Ovary (tissue), 9 donors: ENCODE data around the gene CLIP2. TPM values are rescaled to one million over a fixed set of nuclear protein-coding genes. Genes with fewer than 3 reads are reported as not detected.

Experiments used
- DNase-seq, 5 donors: peaks; one replicate each; pipeline ENCODE4 v3.0.0-alpha.2; 2019 to 2020
- H3K27ac ChIP-seq, 2 donors: fragments of 200-600 bp; one replicate each; pipeline versions ENCODE4 v1.5.1 to v1.8.0; 2019 to 2022
- H3K27me3 ChIP-seq: fragments of 200-600 bp; one replicate; pipeline ENCODE4 v1.8.0; 2022
- H3K36me3 ChIP-seq: fragments of 200-600 bp; sonication (generic); one replicate; pipeline ENCODE4 v1.5.1; 2019
- H3K4me1 ChIP-seq: one replicate; pipeline ENCODE4 v1.8.1; 2013; ENCODE audit warnings: mild to moderate bottlenecking, moderate library complexity; ENCODE audit not compliant: insufficient read depth
- H3K4me3 ChIP-seq: fragments of 200-600 bp; sonication (generic); one replicate; pipeline ENCODE4 v1.5.1; 2017
- H3K9me3 ChIP-seq, 2 donors: fragments of 200-600 bp in 1 of 2; sonication (generic) in 1 of 2; one replicate each; pipeline versions ENCODE4 v1.5.1 to v1.8.1; 2013 to 2019; ENCODE audit warnings: mild to moderate bottlenecking in 1 of 2, moderate library complexity in 1 of 2
- EP300 ChIP-seq: sonication (generic); formaldehyde crosslinking; IDR thresholded peaks from one replicate; pipeline ENCODE4 v1.6.1; 2017; ENCODE audit warnings: antibody characterized with exemption
- POLR2A ChIP-seq: fragments of 450-650 bp; IDR thresholded peaks from one replicate; pipeline ENCODE4 v1.6.1; 2017; ENCODE audit warnings: antibody characterized with exemption, mild to moderate bottlenecking, moderate library complexity
- WGBS, 3 donors: extraction: QIAGEN DNeasy Blood & Tissue Kit in 1 of 3; methylation state at CpG; one replicate each; pipeline versions ENCODE4 v1.1.5 to v1.1.7; 2013 to 2017; 5-methylcytosine and 5-hydroxymethylcytosine counted together
- intact Hi-C, 4 donors: fragments of 100-400 bp; cut with DNase I; formaldehyde crosslinking; loops; one replicate each; pipeline versions ENCODE4 v1.11.0 to v1.15.1; 2022 to 2023
- polyA plus RNA-seq, 2 donors: library from polyadenylated mRNA; stranded (reverse); fragments of 200-250 nt in 1 of 2; fragments of 350-450 nt in 1 of 2; fragmentation: Illumina TruSeq in 1 of 2; extraction: RNeasy Lipid Tissue Mini Kit (QIAGEN cat#74804) in 1 of 2; gene quantifications; one replicate each; pipeline ENCODE4 v1.2.3, GENCODE V29; 2013 to 2014
- total RNA-seq, 7 donors: library from RNA; depleted of rRNA in 2 of 7; stranded (reverse); fragments of >200 nt in 2 of 7; fragmentation: NEBNext Ultra II Directional in 3 of 7; extraction: Animal tissue kit (Norgen Biotek cat#: 25700) in 3 of 7; gene quantifications; one replicate each; pipeline versions ENCODE4 v1.1.0 to v1.2.4, GENCODE V29; 2016 to 2023
- TF ChIP-seq, protein P1 (sequence below), 3 donors: fragments of 450-650 bp in 2 of 3; fragments of 200-600 bp in 1 of 3; IDR thresholded peaks; one replicate each; pipeline versions ENCODE4 v1.5.1 to v1.8.0; 2016 to 2022; ENCODE audit warnings: antibody characterized with exemption in 3 of 3, mild to moderate bottlenecking in 1 of 3
- donor health status: DM: no; HTN: no; CAD: no; lungs with moderate emphysema.
- donor health status: DM: no; HTN: no; CAD: no.
- donor health status: Bipolar disorder and iron deficiency.
- donor health status: DM: yes; HTN: yes; CAD: no.
- donor health status: DM: no; HTN: no; CAD: no.
- donor health status: DM: yes; HTN: yes; CAD: no.

CLIP2 gene
- total and polyA plus RNA-seq, 9 donors, result 5.1 to 51.5 (median 28.9) TPM

DNA sequence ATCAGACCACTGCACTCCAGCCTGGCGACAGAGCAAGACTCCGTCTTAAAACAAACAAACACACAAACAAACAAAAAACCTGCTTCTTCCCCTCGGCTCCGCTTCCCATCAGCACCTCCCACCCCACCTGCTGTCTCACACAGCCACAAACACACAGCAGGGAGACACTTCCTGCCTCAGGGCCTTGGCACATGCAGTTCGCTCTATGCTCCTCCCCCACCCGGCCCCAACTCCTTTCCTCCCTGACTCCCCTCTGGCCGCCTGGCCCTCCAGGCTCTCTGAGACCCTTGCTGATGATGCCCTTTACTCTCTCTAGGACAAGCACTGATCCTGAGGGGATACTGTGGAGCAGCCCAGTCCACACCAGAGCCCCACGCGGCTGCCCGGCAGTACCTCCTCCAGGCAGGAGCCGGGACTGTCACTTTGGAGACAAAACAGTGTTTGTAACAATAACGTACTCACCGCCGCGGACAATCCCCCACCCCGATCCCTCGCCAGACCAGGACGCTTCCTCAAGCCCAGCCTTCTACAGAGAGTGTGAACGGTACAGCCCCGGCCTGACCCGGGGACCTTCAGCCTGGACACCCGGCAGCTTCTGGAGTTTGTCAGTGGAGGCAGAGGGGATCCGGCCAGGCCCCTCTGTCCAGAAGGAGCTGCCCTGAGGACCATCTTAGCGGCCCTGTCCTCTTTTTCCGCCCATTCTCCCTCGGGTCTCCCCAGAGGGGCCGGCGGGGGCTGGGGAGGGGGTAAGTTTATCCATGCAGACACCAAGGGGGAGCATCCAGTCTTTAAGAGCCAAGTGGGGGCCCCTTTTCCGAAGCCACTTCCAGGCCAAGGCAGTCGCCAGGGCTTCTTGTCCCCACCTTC lies 114.5 kb downstream of the CLIP2 start:
- Histone ChIP-seq H3K4me1 (no peaks in the 10 kb centered on the region), H3K36me3 (no peaks in the 10 kb centered on the region), H3K9me3 (no peaks in the 10 kb centered on the region), H3K27me3 (no peaks in the 10 kb centered on the region), H3K4me3 (no peak overlapping the region), H3K27ac (no peak overlapping the region)
- TF ChIP-seq EP300 (no peak), POLR2A (no peak)
- TF ChIP-seq, protein P1, sequence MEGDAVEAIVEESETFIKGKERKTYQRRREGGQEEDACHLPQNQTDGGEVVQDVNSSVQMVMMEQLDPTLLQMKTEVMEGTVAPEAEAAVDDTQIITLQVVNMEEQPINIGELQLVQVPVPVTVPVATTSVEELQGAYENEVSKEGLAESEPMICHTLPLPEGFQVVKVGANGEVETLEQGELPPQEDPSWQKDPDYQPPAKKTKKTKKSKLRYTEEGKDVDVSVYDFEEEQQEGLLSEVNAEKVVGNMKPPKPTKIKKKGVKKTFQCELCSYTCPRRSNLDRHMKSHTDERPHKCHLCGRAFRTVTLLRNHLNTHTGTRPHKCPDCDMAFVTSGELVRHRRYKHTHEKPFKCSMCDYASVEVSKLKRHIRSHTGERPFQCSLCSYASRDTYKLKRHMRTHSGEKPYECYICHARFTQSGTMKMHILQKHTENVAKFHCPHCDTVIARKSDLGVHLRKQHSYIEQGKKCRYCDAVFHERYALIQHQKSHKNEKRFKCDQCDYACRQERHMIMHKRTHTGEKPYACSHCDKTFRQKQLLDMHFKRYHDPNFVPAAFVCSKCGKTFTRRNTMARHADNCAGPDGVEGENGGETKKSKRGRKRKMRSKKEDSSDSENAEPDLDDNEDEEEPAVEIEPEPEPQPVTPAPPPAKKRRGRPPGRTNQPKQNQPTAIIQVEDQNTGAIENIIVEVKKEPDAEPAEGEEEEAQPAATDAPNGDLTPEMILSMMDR (IDR thresholded peaks at IDR 0.05), result no peak
- intact Hi-C loops, result loop anchor here (5.0 to 10.0 kb wide), 4 partner anchors 196 to 539 kb away; partner anchors contain the start of gene TMEM270 (in 1 of the 4)
- WGBS, 3 donors, result 79 to 84% (median 80%) methylated on average over 30 of the region's 30 CpGs
- no peak for DNase-seq

DNA sequence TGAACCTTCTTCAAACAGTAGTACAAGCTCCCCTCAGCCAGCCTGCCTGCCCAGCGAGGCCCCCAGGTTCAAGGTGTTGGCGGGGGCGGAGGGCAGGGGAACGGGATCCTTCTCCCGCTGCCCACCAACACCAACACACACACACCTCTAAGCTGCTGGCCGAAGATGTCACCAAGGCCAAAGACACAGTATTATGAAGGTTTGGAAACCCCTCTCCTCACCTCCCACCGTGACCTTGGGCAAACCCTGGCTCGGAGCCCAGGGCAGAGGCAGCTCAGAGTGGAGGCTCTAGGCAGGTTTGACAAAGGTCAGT lies 115.1 kb downstream of the CLIP2 start:
- H3K9me3 ChIP-seq, result no peaks in the 10 kb centered on the region
- no peak overlapping the region for H3K27ac ChIP-seq
- no peaks in the 10 kb centered on the region for H3K4me1 ChIP-seq
- no peak for TF ChIP-seq EP300
- no peak for TF ChIP-seq POLR2A
- no peak for DNase-seq
- WGBS, 3 donors, result 67 to 81% (median 68%) methylated on average over 8 of the region's 8 CpGs
- intact Hi-C loops, result loop anchor here (5.0 to 10.0 kb wide), 4 partner anchors 197 to 540 kb away; partner anchors contain the start of gene TMEM270 (in 1 of the 4)
- H3K4me3 ChIP-seq, result no peak overlapping the region
- H3K36me3 ChIP-seq, result no peaks in the 10 kb centered on the region
- H3K27me3 ChIP-seq, result no peaks in the 10 kb centered on the region

DNA sequence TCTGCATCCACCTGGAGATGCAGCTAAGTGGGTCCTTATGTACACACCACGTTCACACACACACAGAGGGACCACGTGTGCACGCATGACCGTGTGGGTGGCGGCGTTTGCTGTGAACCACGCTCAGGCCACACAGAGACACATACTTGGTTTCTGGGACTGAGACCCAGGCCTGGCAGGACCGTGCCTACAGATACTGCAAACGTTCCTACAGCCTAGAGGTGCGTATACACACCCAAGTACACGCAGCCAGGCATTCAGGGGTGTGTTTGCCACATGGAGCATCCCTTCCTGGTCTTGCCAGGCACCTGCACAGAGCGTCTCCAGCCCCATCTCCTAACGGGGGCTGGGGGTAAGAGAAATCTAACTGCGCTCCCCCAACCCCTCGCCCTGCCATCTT lies 115.5 kb downstream of the CLIP2 start:
- 71 to 81% (median 73%) methylated on average over 15 of the region's 15 CpGs for WGBS, 3 donors

DNA sequence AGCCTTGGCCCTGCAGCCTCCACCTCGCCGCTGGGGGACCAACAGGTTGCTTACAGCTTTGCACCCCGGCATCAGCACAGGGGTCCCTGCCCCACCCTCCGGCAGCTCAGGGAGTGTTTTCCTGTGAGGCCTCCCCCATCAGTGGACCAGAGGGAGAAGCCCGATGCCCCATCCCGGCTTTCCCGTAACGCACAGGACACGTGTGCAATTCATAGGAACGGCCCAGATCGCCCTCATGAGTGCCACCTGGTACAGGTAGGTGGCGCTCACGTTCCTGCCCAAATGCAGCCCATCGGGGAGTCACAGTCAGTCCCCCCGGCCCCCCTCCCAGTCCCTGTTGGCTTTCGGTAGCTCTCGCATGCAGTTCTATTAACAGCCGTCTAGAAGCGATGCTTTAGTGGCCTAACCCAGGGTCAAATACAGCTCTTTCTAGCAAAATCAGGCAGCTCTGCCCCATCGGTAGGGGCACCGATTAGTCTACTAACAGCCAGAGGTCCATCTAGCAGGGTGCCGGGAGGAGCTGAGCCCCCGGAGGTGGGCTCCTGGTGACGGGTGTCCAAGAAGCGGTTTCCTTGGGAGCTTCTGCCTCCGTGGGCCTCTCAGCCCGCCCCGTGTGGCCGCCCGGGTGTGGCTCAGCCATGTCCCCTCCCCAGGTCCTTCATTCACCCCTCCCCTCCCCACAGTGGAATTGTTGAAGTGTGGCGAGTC lies 116.1 kb downstream of the CLIP2 start:
- TF ChIP-seq EP300 (no peak), POLR2A (no peak)
- TF ChIP-seq, protein P1 (IDR thresholded peaks at IDR 0.05), result no peak
- H3K4me3 ChIP-seq, result no peak overlapping the region
- peak in 2 of 5 donors; percentile 26 to 33 for DNase-seq
- WGBS, 3 donors, result 74 to 77% (median 77%) methylated on average over 31 of the region's 31 CpGs
- H3K4me1 ChIP-seq, result no peaks in the 10 kb centered on the region
- no peaks in the 10 kb centered on the region for H3K36me3 ChIP-seq
- H3K9me3 ChIP-seq, result no peaks in the 10 kb centered on the region
- intact Hi-C loops, result loop anchor here in 2 of 4 donors (10.0 kb wide), 2 partner anchors 341 to 541 kb away; partner anchors contain the start of gene TMEM270 (in 1 of the 2)
- H3K27ac ChIP-seq, result no peak overlapping the region
- H3K27me3 ChIP-seq, result no peaks in the 10 kb centered on the region

More for the DNA sequence above, 115.5 kb downstream of the CLIP2 start:
- no peak for DNase-seq
- no peak overlapping the region for H3K4me3 ChIP-seq
- H3K4me1 ChIP-seq, result no peaks in the 10 kb centered on the region
- H3K36me3 ChIP-seq, result no peaks in the 10 kb centered on the region
- no peaks in the 10 kb centered on the region for H3K9me3 ChIP-seq
- no peaks in the 10 kb centered on the region for H3K27me3 ChIP-seq
- intact Hi-C loops, result loop anchor here (5.0 to 10.0 kb wide), 4 partner anchors 197 to 540 kb away; partner anchors contain the start of gene TMEM270 (in 1 of the 4)
- TF ChIP-seq, protein P1 (IDR thresholded peaks at IDR 0.05), result no peak
- no peak for TF ChIP-seq EP300
- no peak for TF ChIP-seq POLR2A
- no peak overlapping the region for H3K27ac ChIP-seq
